HG02571 (cell line): ENCODE measurements around the gene PRR33.

Experiments
- ATAC-seq: cut with Tn5 transposase; IDR thresholded peaks from one replicate; pipeline ENCODE4 v1.9.1; 2021; ENCODE audit warnings: mild to moderate bottlenecking, moderate library complexity; ENCODE audit not compliant: unreplicated experiment

PRR33 gene

GRCh38 chr11:1928470-1928890 lies 36.8 kb upstream of the PRR33 start:
- ATAC-seq, result no peak

- no peak for ATAC-seq
Observed at GRCh38 chr11:1927848-1928469, 36.3 kb upstream of the PRR33 start.

DNA sequence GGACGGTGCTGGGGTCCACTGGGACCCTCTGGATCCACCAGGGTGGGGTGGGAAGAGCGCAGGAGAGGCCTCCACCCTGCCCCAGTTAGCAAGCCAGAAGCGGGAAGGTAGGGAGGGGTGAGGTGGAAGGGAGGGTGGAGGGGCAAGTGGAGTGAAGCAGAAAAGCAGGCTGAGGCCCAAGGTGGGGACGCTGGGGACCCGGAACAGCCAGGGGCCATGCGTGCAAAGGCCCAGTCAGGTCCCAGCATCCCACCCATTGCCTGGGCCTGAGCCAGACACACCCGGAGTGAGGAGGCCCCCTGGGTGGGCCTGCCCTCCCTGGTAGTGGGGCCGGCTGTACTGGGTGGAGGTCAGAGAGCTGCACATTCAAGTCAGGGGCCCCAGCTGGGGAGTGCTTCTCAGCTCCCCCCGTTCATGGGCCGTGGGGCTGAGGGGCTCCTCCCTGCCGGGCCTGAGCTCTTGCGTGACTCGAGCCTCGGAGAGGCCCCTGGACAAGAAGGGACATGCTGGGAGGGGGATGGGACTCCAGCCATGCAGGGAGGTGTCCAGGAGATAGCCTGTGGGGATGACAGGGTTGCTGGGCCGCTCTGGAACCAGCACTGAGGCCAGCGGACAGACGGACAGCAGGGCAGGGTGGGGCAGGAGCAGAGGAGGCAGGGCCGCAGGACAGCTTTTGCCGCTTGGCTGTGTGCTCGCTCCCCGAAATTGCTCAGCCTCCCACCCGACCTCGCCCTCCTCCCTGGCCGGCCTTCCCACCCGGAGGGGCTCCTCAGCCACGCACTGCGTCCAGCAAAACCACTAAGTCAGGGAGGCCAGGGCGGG lies 35.5 kb upstream of the PRR33 start:
- ATAC-seq, result no peak

GRCh38 chr11:1926156-1927025 lies 34.7 kb upstream of the PRR33 start:
- no peak for ATAC-seq

GRCh38 chr11:1925373-1926155 lies 33.9 kb upstream of the PRR33 start:
- ATAC-seq, result no peak

- no peak for ATAC-seq
Observed at GRCh38 chr11:1924646-1925372, 33.1 kb upstream of the PRR33 start.

GRCh38 chr11:1924181-1924580 lies 32.5 kb upstream of the PRR33 start:
- no peak for ATAC-seq

GRCh38 chr11:1923201-1923956 lies 31.7 kb upstream of the PRR33 start:
- no peak for ATAC-seq

DNA sequence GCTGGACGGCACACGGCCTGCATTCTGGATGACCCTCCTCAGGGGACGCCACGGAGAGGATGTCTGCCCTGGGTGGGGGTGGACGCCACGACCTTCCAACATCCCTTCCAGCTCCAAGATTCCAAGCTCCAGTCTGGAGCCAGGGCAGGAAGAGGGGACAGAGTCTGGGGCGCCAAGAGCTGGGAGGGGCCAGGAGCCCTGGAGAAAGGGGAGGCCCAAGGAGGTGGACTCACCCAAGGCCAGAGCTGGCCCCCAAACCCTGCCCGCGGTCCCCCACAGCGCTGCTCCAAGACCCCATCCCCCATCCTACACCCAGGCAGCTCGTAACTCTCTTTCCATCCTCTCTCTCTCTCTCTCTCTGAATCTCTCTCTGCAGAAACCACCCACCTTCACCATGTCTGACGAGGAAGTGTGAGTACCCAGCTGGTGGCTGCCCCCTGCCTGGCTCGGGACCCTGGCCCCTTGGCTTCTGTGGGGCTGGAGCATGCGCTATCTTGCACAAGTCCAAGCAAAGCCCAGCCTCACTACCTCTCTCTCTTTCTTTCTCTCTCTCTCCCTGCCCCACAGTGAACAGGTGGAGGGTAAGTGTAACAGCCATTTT lies 30.9 kb upstream of the PRR33 start:
- no peak for ATAC-seq

DNA sequence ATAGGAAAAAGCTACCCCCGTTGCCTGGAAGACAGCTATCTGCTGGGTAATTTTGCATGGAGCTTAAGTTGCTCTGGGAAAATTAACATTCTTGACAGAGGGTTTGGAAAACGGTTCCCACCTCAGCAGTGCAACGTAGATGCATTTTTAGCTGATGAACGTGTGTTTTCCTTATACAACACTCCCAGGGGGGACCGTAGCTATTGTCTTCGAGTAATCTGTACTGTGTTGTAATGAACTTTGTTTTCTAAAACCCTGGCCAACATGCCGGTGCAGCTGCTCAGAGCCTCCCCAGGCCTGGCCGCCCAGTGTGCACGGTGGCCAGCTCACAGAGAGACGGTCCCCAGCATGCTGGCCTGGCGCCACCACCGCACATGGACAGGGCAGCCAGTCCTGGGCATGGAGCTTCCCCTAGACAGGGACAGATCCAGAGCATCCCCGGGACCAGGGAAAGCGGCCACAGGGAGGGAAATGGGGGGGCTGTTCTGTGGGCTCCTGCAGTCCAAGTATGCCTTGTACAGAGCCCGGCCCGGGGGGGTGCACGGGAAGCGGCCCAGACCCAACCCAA lies 30.0 kb upstream of the PRR33 start:
- no peak for ATAC-seq

- ATAC-seq, result no peak
Observed at GRCh38 chr11:1920909-1921573, 29.3 kb upstream of the PRR33 start.

DNA sequence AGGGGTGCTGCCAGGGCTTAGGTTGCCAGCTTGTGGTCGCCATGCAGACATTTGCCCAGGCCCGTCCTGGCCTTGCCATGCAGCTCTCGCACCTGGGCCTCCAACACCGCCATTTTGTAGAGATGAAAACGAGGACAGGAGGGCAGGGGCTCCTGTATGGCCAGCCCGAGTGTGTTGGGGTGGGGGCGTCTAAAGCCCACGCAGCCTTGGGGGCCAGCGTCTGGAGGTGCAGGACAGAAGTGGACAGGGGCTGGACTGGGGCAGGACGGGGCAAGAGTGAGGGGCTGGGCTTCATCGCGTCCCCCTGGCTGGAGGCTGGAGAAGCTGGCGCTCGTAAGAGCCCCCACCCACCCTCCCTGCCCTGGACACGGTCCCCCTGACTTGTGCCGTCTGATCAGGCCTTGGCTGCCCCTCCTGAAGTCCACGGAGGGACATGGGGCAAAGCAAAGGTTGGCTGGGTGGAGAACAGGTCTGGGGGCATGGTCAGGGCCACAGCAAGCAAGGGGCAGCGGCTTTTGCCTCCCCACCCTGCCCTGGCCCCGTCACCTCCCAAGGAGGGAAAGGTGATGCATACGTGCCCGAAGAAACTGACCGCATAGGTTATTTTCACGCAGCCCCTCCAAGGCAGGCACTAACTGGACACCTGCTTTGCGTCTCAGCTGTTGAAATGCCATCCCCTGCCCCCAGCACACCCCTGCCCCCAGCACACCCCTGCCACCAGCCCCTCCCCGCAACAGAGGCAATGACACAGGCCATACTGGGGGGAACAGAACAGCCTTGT lies 28.6 kb upstream of the PRR33 start:
- no peak for ATAC-seq

DNA sequence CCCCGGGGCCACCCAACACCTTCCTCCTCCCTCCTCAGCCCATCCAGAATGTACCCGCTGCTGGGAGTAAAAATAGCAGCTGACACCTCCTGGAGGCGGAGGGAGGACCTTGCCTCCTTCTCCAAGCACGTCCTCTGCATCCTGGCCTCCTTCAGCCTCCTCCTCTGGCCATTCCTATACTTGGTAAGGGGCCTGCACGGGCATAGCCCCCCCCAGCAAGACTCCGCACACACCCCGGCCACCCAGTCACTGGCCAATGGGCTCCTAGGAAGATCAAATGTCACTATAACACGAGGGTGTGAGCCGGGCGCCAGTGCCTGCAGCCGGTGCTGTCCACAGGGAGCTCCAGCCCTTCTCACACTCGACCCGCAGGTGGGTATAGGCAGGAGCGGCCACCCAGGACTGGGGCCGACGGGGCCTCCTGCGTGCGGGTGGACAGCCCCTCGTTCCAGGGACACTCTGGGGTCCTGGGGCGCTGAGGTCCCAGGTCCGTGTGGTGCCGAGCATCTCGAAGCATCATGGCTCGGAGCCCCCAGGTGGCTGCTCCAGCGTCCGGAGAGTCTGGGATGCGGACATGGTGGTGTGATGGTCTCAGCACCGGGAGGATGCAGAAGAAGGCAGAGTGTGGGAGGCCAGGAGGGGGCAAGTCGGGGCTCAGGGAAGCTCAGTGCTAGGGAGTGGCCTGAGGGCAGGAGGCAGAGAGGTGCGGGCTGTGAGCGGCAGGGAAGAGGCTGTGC lies 27.9 kb upstream of the PRR33 start, which contains the start of gene TNNT3:
Gene TNNT3, plus strand, starts transcription at position 313 of the 737 bp plus-strand sequence. CDS start 3,172 bp downstream, outside the sequence.
- no peak for ATAC-seq

GRCh38 chr11:1918436-1919315 lies 27.0 kb upstream of the PRR33 start:
- ATAC-seq, result no peak
